Spinal cord (tissue), 10 donors: ENCODE measurements around the gene NAV2. TPM values are rescaled to one million over a fixed set of nuclear protein-coding genes. Genes with fewer than 3 reads are reported as not detected.

Experiments
- DNase-seq, 6 donors: peaks; one replicate each; pipeline versions ENCODE4 v3.0.0 to v3.0.0-alpha.2; 2013 to 2015; ENCODE audit warnings: low spot score in 6 of 6, low read depth in 4 of 6
- H3K27ac ChIP-seq: one replicate; pipeline ENCODE4 v1.5.1; 2013; ENCODE audit warnings: low read depth, low read length, control low read depth
- H3K27me3 ChIP-seq: one replicate; pipeline ENCODE4 v1.6.1; 2013; ENCODE audit warnings: low read length; ENCODE audit not compliant: control insufficient read depth, insufficient read depth
- H3K36me3 ChIP-seq: one replicate; pipeline ENCODE4 v1.6.1; 2013; ENCODE audit warnings: low read length; ENCODE audit not compliant: control insufficient read depth, insufficient read depth
- H3K4me1 ChIP-seq: one replicate; pipeline ENCODE4 v1.6.1; 2013; ENCODE audit warnings: low read length; ENCODE audit not compliant: control insufficient read depth, insufficient read depth
- H3K4me3 ChIP-seq: one replicate; pipeline ENCODE4 v1.5.1; 2013; ENCODE audit warnings: low read depth, low read length, control low read depth
- H3K9me3 ChIP-seq: one replicate; pipeline ENCODE4 v1.6.1; 2013; ENCODE audit warnings: low read length; ENCODE audit not compliant: control insufficient read depth, insufficient read depth
- WGBS: methylation state at CpG from one replicate; pipeline ENCODE4 v1.1.5; 2013; ENCODE audit warnings: missing lambda C conversion rate; ENCODE audit not compliant: insufficient coverage; 5-methylcytosine and 5-hydroxymethylcytosine counted together
- polyA plus RNA-seq, 2 donors: library from polyadenylated mRNA; unstranded; fragments of 120-200 nt; gene quantifications; one replicate each; pipeline ENCODE4 v1.2.1, GENCODE V29; 2013; ENCODE audit not compliant: insufficient read length in 2 of 2
- total RNA-seq, 2 donors: library from RNA; depleted of rRNA in 1 of 2; stranded (reverse); fragments of 120-200 nt in 1 of 2; fragments of >200 nt in 1 of 2; gene quantifications; one replicate each; pipeline versions ENCODE4 v1.2.3 to v1.2.4, GENCODE V29; 2013 to 2014
- donor health status: healthy.

The NAV2 gene
- total and polyA plus RNA-seq, 4 donors = 23.4 to 50.1 (median 30.4) TPM

- Histone ChIP-seq H3K27ac (no peak overlapping the region), H3K4me1 (peaks cover 14% of the 10 kb centered on the region), H3K27me3 (no peaks in the 10 kb centered on the region), H3K36me3 (no peaks in the 10 kb centered on the region), H3K9me3 (no peaks in the 10 kb centered on the region), H3K4me3 (no peak overlapping the region)
- 33% methylated on average over 4 of the region's 7 CpGs for WGBS
- no peak for DNase-seq
These were observed 116.6 kb downstream of the NAV2 start for GRCh38 chr11:19829109-19829837.

GRCh38 chr11:19832086-19832750 is 119.6 kb downstream of the NAV2 start:
- no peaks in the 10 kb centered on the region for H3K27me3 ChIP-seq
- WGBS = 32% methylated on average over 9 of the region's 12 CpGs
- no peaks in the 10 kb centered on the region for H3K9me3 ChIP-seq
- H3K36me3 ChIP-seq = no peaks in the 10 kb centered on the region
- peak overlapping the region; percentile 22 for H3K27ac ChIP-seq
- peak; percentile 28 to 83 (median 44) for DNase-seq
- H3K4me3 ChIP-seq = no peak overlapping the region
- H3K4me1 ChIP-seq = peaks cover 14% of the 10 kb centered on the region

GRCh38 chr11:19832901-19833300 is 120.3 kb downstream of the NAV2 start:
- Histone ChIP-seq H3K27ac (no peak overlapping the region), H3K9me3 (no peaks in the 10 kb centered on the region), H3K4me3 (no peak overlapping the region), H3K27me3 (no peaks in the 10 kb centered on the region), H3K36me3 (no peaks in the 10 kb centered on the region), H3K4me1 (peaks cover 14% of the 10 kb centered on the region)
- DNase-seq = no peak
- WGBS = 71% methylated on average over 3 of the region's 3 CpGs

- Histone ChIP-seq H3K4me1 (peaks cover 14% of the 10 kb centered on the region), H3K27me3 (no peaks in the 10 kb centered on the region), H3K4me3 (no peak overlapping the region), H3K9me3 (no peaks in the 10 kb centered on the region), H3K36me3 (no peaks in the 10 kb centered on the region), H3K27ac (no peak overlapping the region)
- no peak for DNase-seq
These were observed 122.1 kb downstream of the NAV2 start for GRCh38 chr11:19834771-19835170.

DNA sequence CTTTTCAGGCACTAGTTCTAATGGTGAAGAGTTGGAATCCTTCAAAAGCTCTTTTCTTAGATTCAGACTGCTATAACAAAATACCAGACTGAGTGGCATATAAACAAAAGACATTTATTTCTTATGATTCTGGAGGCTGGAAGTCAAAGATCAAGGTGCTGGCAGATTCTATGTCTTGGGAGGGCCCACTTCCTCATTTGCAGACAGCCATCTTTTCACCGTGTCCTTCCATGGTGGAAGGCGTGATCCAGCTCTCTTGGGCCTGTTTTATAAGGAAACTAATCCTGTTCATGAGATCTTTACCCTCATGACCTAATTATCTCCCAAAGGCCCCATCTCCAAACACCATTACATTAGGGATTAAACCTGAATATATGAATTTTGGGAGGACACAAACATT is 124.0 kb downstream of the NAV2 start:
- no peak overlapping the region for H3K27ac ChIP-seq
- WGBS = no CpG with 5 or more reads among the region's 2 CpGs
- no peaks in the 10 kb centered on the region for H3K27me3 ChIP-seq
- H3K4me1 ChIP-seq = peaks cover 14% of the 10 kb centered on the region
- no peak for DNase-seq
- H3K36me3 ChIP-seq = no peaks in the 10 kb centered on the region
- H3K9me3 ChIP-seq = no peaks in the 10 kb centered on the region
- no peak overlapping the region for H3K4me3 ChIP-seq

GRCh38 chr11:19838994-19839768 is 126.5 kb downstream of the NAV2 start:
- no peak for DNase-seq
- 79% methylated on average over 3 of the region's 4 CpGs for WGBS
- H3K4me1 ChIP-seq = no peaks in the 10 kb centered on the region
- no peaks in the 10 kb centered on the region for H3K9me3 ChIP-seq
- no peaks in the 10 kb centered on the region for H3K27me3 ChIP-seq
- H3K4me3 ChIP-seq = no peak overlapping the region
- no peak overlapping the region for H3K27ac ChIP-seq
- no peaks in the 10 kb centered on the region for H3K36me3 ChIP-seq

DNA sequence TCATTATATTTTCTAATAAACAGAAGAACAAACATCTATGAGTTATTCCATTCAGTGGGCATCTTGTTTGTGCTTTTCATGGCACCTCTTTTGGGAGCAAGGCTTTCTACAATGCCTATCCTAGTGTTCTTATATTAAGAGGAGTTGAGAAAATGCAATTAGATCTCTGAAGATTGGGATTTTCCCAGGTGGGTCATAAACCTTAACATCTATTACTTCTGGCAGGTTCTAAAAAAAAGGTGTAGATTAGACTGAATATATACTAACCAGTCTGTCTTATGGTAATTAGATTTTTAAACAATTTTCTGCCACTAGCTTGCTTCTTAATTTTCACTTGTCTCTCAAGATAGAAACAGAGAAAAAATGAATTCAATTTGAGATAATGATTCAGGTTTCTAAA is 128.3 kb downstream of the NAV2 start:
- H3K27ac ChIP-seq = no peak overlapping the region
- H3K27me3 ChIP-seq = no peaks in the 10 kb centered on the region
- no peaks in the 10 kb centered on the region for H3K36me3 ChIP-seq
- peak in 1 of 6 donors; percentile 60 for DNase-seq
- no peak overlapping the region for H3K4me3 ChIP-seq
- H3K9me3 ChIP-seq = no peaks in the 10 kb centered on the region
- no peaks in the 10 kb centered on the region for H3K4me1 ChIP-seq

DNA sequence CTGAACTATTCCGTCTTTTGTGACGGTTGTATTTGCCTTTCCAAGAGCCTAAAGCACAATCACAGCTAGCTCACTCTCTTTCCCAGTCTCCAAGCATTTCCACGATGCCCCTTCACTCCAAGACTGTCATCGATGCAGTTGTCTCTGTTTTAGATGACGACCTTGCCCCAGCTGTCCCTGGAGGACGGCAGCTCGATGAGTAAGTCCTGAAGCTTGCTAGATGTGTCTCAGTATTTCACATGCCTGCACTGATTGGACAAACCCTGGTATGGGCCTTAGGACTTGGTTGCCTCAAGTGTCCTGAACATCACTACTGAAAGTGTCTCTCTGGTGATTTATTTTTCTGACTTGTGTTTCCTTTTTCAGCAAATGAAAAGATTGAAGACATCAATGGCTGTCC is 129.9 kb downstream of the NAV2 start:
- WGBS = 92% methylated on average over 7 of the region's 7 CpGs
- Histone ChIP-seq H3K36me3 (no peaks in the 10 kb centered on the region), H3K9me3 (no peaks in the 10 kb centered on the region), H3K4me1 (peaks cover 12% of the 10 kb centered on the region), H3K4me3 (no peak overlapping the region), H3K27me3 (no peaks in the 10 kb centered on the region), H3K27ac (no peak overlapping the region)
- no peak for DNase-seq

GRCh38 chr11:19843079-19843478 is 130.4 kb downstream of the NAV2 start:
- no peak overlapping the region for H3K27ac ChIP-seq
- no CpG with 5 or more reads among the region's 2 CpGs for WGBS
- no peak for DNase-seq

More at GRCh38 chr11:19843079-19843478, 130.4 kb downstream of the NAV2 start:
- no peaks in the 10 kb centered on the region for H3K36me3 ChIP-seq
- H3K4me3 ChIP-seq = no peak overlapping the region
- no peaks in the 10 kb centered on the region for H3K27me3 ChIP-seq
- peaks cover 15% of the 10 kb centered on the region for H3K4me1 ChIP-seq
- no peaks in the 10 kb centered on the region for H3K9me3 ChIP-seq
